ENCODE measurements around the gene STRADB. TPM values are rescaled to one million over a fixed set of nuclear protein-coding genes. Genes with fewer than 3 reads are reported as not detected.
"Not testable (repeated sequence)": the region's sequence is repeated elsewhere in the genome, so short reads cannot be mapped to it uniquely, and the experiment has no call there.

STRADB gene
- total RNA-seq, 2 experiments from 2014 or later = 26.8 to 30.3 TPM

GRCh38 chr2:201413552-201413951, 38.0 kb upstream of the STRADB start:
- Mint-ChIP-seq H3K27me3 (ENCODE audit: low read depth) (no peaks in the 10 kb centered on the region), H3K4me1 (ENCODE audit: low read depth) (peaks cover 10% of the 10 kb centered on the region), H3K36me3 (ENCODE audit: low read depth) (peaks cover 32% of the 10 kb centered on the region), H3K9me3 (ENCODE audit: insufficient read depth) (no peaks in the 10 kb centered on the region), H3K4me3 (no peak overlapping the region), H3K27ac (no peak overlapping the region)
- ChIA-PET POLR2A (interaction anchor here (1.0 to 2.3 kb wide), 3 partner anchors 33 to 153 kb away, joined by 4 to 17 read pairs (median 11); partner anchors contain the start of genes CASP8, STRADB and TRAK2), CTCF (interaction anchor here (1.0 to 1.6 kb wide), 5 partner anchors 12 to 181 kb away, joined by 3 to 6 read pairs (median 3); no protein-coding TSS in a partner anchor)
- no peak for DNase-seq
- ATAC-seq = peak; percentile 29

GRCh38 chr2:201414099-201415023, 37.2 kb upstream of the STRADB start:
- CTCF ChIA-PET = interaction anchor here (0.7 to 1.6 kb wide), 10 partner anchors 9 to 182 kb away, joined by 3 to 7 read pairs (median 3); partner anchors contain the start of genes STRADB and TRAK2
- Mint-ChIP-seq H3K4me1 (ENCODE audit: low read depth) (peaks cover 12% of the 10 kb centered on the region), H3K9me3 (ENCODE audit: insufficient read depth) (no peaks in the 10 kb centered on the region), H3K4me3 (no peak overlapping the region), H3K36me3 (ENCODE audit: low read depth) (peaks cover 34% of the 10 kb centered on the region), H3K27me3 (ENCODE audit: low read depth) (no peaks in the 10 kb centered on the region), H3K27ac (no peak overlapping the region)
- POLR2A ChIA-PET = interaction anchor here (0.9 to 2.3 kb wide), 7 partner anchors 9 to 525 kb away, joined by 3 to 17 read pairs (median 4); partner anchors contain the start of genes CASP8, NIF3L1, PPIL3 and STRADB
- peak; percentile 85 for ATAC-seq
- no peak for DNase-seq

GRCh38 chr2:201415149-201415548, 36.4 kb upstream of the STRADB start:
- Mint-ChIP-seq H3K36me3 (ENCODE audit: low read depth) (peaks cover 38% of the 10 kb centered on the region), H3K9me3 (ENCODE audit: insufficient read depth) (no peaks in the 10 kb centered on the region), H3K27ac (no peak overlapping the region), H3K4me3 (no peak overlapping the region), H3K27me3 (ENCODE audit: low read depth) (no peaks in the 10 kb centered on the region), H3K4me1 (ENCODE audit: low read depth) (peaks cover 17% of the 10 kb centered on the region)
- ChIA-PET CTCF (interaction anchor here (1.1 to 1.6 kb wide), 2 partner anchors 32 to 178 kb away, joined by 3 to 4 read pairs; no protein-coding TSS in a partner anchor), POLR2A (interaction anchor here (2.3 kb wide), 1 partner anchor 36 kb away, joined by 17 read pairs; the partner anchor contains the start of genes STRADB and TRAK2)
- no peak for ATAC-seq
- no peak for DNase-seq

GRCh38 chr2:201419057-201419635, 32.4 kb upstream of the STRADB start:
- Mint-ChIP-seq H3K4me1 (ENCODE audit: low read depth) (peaks cover 30% of the 10 kb centered on the region), H3K4me3 (no peak overlapping the region), H3K27ac (no peak overlapping the region), H3K36me3 (ENCODE audit: low read depth) (peaks cover 23% of the 10 kb centered on the region), H3K27me3 (ENCODE audit: low read depth) (no peaks in the 10 kb centered on the region), H3K9me3 (ENCODE audit: insufficient read depth) (no peaks in the 10 kb centered on the region)
- POLR2A ChIA-PET = no interaction called here
- CTCF ChIA-PET = no interaction called here
- ATAC-seq = no peak
- DNase-seq = no peak

- CTCF ChIA-PET = no interaction called here
- no peak overlapping the region for H3K4me3 Mint-ChIP-seq
- POLR2A ChIA-PET = no interaction called here
- DNase-seq (no peak), ATAC-seq (no peak)
- H3K4me1 Mint-ChIP-seq (ENCODE audit: low read depth) = peaks cover 30% of the 10 kb centered on the region
- H3K36me3 Mint-ChIP-seq (ENCODE audit: low read depth) = peaks cover 23% of the 10 kb centered on the region
- H3K9me3 Mint-ChIP-seq (ENCODE audit: insufficient read depth) = no peaks in the 10 kb centered on the region
- H3K27me3 Mint-ChIP-seq (ENCODE audit: low read depth) = no peaks in the 10 kb centered on the region
- peak overlapping the region; percentile 9 for H3K27ac Mint-ChIP-seq
Measured at GRCh38 chr2:201419986-201420385, 31.6 kb upstream of the STRADB start.

GRCh38 chr2:201420442-201421113, 31.0 kb upstream of the STRADB start:
- peaks cover 30% of the 10 kb centered on the region for H3K4me1 Mint-ChIP-seq (ENCODE audit: low read depth)
- no peaks in the 10 kb centered on the region for H3K27me3 Mint-ChIP-seq (ENCODE audit: low read depth)
- H3K4me3 Mint-ChIP-seq = no peak overlapping the region
- DNase-seq = no peak
- CTCF ChIA-PET = no interaction called here
- no peak overlapping the region for H3K27ac Mint-ChIP-seq
- peaks cover 23% of the 10 kb centered on the region for H3K36me3 Mint-ChIP-seq (ENCODE audit: low read depth)
- no peak for ATAC-seq
- POLR2A ChIA-PET = no interaction called here
- no peaks in the 10 kb centered on the region for H3K9me3 Mint-ChIP-seq (ENCODE audit: insufficient read depth)

GRCh38 chr2:201425952-201426351, 25.6 kb upstream of the STRADB start:
- no peaks in the 10 kb centered on the region for H3K27me3 Mint-ChIP-seq (ENCODE audit: low read depth)
- ATAC-seq (no peak), DNase-seq (no peak)
- H3K9me3 Mint-ChIP-seq (ENCODE audit: insufficient read depth) = no peaks in the 10 kb centered on the region
- H3K4me3 Mint-ChIP-seq = no peak overlapping the region
- ChIA-PET POLR2A (interaction anchor here (0.6 kb wide), 1 partner anchor 215 kb away, joined by 3 read pairs; no protein-coding TSS in a partner anchor), CTCF (no interaction called here)
- H3K27ac Mint-ChIP-seq = no peak overlapping the region
- H3K36me3 Mint-ChIP-seq (ENCODE audit: low read depth) = peaks cover 30% of the 10 kb centered on the region
- peaks cover 20% of the 10 kb centered on the region for H3K4me1 Mint-ChIP-seq (ENCODE audit: low read depth)

GRCh38 chr2:201428366-201428765, 23.2 kb upstream of the STRADB start:
- POLR2A ChIA-PET, H3K4me3 Mint-ChIP-seq: not testable (repeated sequence)

GRCh38 chr2:201429835-201430234, 21.7 kb upstream of the STRADB start:
- ATAC-seq; H3K27me3 Mint-ChIP-seq (ENCODE audit: low read depth); H3K27ac Mint-ChIP-seq; H3K9me3 Mint-ChIP-seq (ENCODE audit: insufficient read depth); DNase-seq; H3K4me3 Mint-ChIP-seq; POLR2A ChIA-PET: not testable (repeated sequence)
- H3K4me1 Mint-ChIP-seq (ENCODE audit: low read depth) = peaks cover 39% of the 10 kb centered on the region
- peaks cover 46% of the 10 kb centered on the region for H3K36me3 Mint-ChIP-seq (ENCODE audit: low read depth)
- CTCF ChIA-PET = interaction anchor here (2.3 kb wide), 1 partner anchor 16 kb away, joined by 8 read pairs; no protein-coding TSS in a partner anchor

More at GRCh38 chr2:201428366-201428765, 23.2 kb upstream of the STRADB start:
- CTCF ChIA-PET; H3K9me3 Mint-ChIP-seq (ENCODE audit: insufficient read depth); H3K27me3 Mint-ChIP-seq (ENCODE audit: low read depth); DNase-seq; H3K27ac Mint-ChIP-seq; ATAC-seq: not testable (repeated sequence)
- peaks cover 44% of the 10 kb centered on the region for H3K36me3 Mint-ChIP-seq (ENCODE audit: low read depth)
- peaks cover 32% of the 10 kb centered on the region for H3K4me1 Mint-ChIP-seq (ENCODE audit: low read depth)

- H3K9me3 Mint-ChIP-seq (ENCODE audit: insufficient read depth); H3K4me3 Mint-ChIP-seq; H3K27me3 Mint-ChIP-seq (ENCODE audit: low read depth); H3K27ac Mint-ChIP-seq; DNase-seq; ATAC-seq: not testable (repeated sequence)
- POLR2A ChIA-PET = interaction anchor here (1.7 kb wide), 1 partner anchor 21 kb away, joined by 4 read pairs; the partner anchor contains the start of genes STRADB and TRAK2
- CTCF ChIA-PET = interaction anchor here (2.3 kb wide), 1 partner anchor 16 kb away, joined by 8 read pairs; no protein-coding TSS in a partner anchor
- H3K4me1 Mint-ChIP-seq (ENCODE audit: low read depth) = peaks cover 39% of the 10 kb centered on the region
- peaks cover 46% of the 10 kb centered on the region for H3K36me3 Mint-ChIP-seq (ENCODE audit: low read depth)
Measured at GRCh38 chr2:201430322-201430721, 21.2 kb upstream of the STRADB start.

- H3K4me1 Mint-ChIP-seq (ENCODE audit: low read depth) = peaks cover 39% of the 10 kb centered on the region
- CTCF ChIA-PET = interaction anchor here (0.6 to 2.3 kb wide), 3 partner anchors 10 to 16 kb away, joined by 3 to 8 read pairs (median 3); no protein-coding TSS in a partner anchor
- no peak overlapping the region for H3K27ac Mint-ChIP-seq
- H3K9me3 Mint-ChIP-seq (ENCODE audit: insufficient read depth) = no peaks in the 10 kb centered on the region
- no peaks in the 10 kb centered on the region for H3K27me3 Mint-ChIP-seq (ENCODE audit: low read depth)
- DNase-seq (no peak), ATAC-seq (no peak)
- POLR2A ChIA-PET = interaction anchor here (0.6 to 1.7 kb wide), 2 partner anchors 9 to 21 kb away, joined by 3 to 4 read pairs; partner anchors contain the start of genes STRADB and TRAK2
- no peak overlapping the region for H3K4me3 Mint-ChIP-seq
- peaks cover 46% of the 10 kb centered on the region for H3K36me3 Mint-ChIP-seq (ENCODE audit: low read depth)
Measured at GRCh38 chr2:201430839-201431238, 20.7 kb upstream of the STRADB start.

All from activated CD8-positive, alpha-beta T cell treated with anti-CD3 and anti-CD28 coated beads, Interleukin-2, amount 10 ng/mL, durations not matched to agents 7 days and 5 days (primary cell).